Stimulated activated CD8-positive, alpha-beta memory T cell treated with anti-CD3 and anti-CD28 coated beads, Interleukin-4, amount 100 ng/mL, for 24 hours (primary cell): ENCODE measurements around the gene DNAJC27.
"Not testable (repeated sequence)": the region's sequence is repeated elsewhere in the genome, so short reads cannot be mapped to it uniquely, and the experiment has no call there.

Source experiments
- DNase-seq: peaks from one replicate; pipeline ENCODE4 v3.0.0-alpha.2; 2020; ENCODE audit warnings: low read depth

The DNAJC27 gene

GRCh38 chr2:24971536-24972314 is at the start of gene DNAJC27:
Gene DNAJC27, minus strand, starts transcription at chr2:24971955. Its CDS starts 51 bp downstream, at chr2:24971904.
- DNase-seq: peak; percentile 96

- no peak for DNase-seq
Observed at GRCh38 chr2:25018681-25019080, 46.9 kb upstream of the DNAJC27 start.

GRCh38 chr2:25014631-25015030 is 42.9 kb upstream of the DNAJC27 start:
- no peak for DNase-seq

GRCh38 chr2:25011342-25011741 is 39.6 kb upstream of the DNAJC27 start:
- DNase-seq: not testable (repeated sequence)

GRCh38 chr2:25009954-25010353 is 38.2 kb upstream of the DNAJC27 start:
- DNase-seq: no peak

- no peak for DNase-seq
Observed at GRCh38 chr2:25002066-25002465, 30.3 kb upstream of the DNAJC27 start.

- DNase-seq: no peak
Observed at GRCh38 chr2:25001325-25001637, 29.5 kb upstream of the DNAJC27 start.

GRCh38 chr2:25000503-25001324 is 29.0 kb upstream of the DNAJC27 start:
- no peak for DNase-seq

- DNase-seq: no peak
Observed at GRCh38 chr2:25000036-25000435, 28.3 kb upstream of the DNAJC27 start.

- DNase-seq: not testable (repeated sequence)
Observed at GRCh38 chr2:24999097-24999496, 27.3 kb upstream of the DNAJC27 start.

- DNase-seq: no peak
Observed at GRCh38 chr2:24994146-24994724, 22.5 kb upstream of the DNAJC27 start.

- no peak for DNase-seq
Observed at GRCh38 chr2:24993406-24994145, 21.8 kb upstream of the DNAJC27 start.

GRCh38 chr2:24986372-24986771 is 14.6 kb upstream of the DNAJC27 start:
- DNase-seq: no peak

GRCh38 chr2:24985511-24985910 is 13.8 kb upstream of the DNAJC27 start:
- no peak for DNase-seq

GRCh38 chr2:24984912-24985311 is 13.2 kb upstream of the DNAJC27 start:
- DNase-seq: no peak

GRCh38 chr2:24981411-24982136 is 9.8 kb upstream of the DNAJC27 start:
- no peak for DNase-seq

- no peak for DNase-seq
Observed at GRCh38 chr2:24978661-24979060, 6.9 kb upstream of the DNAJC27 start.

- DNase-seq: no peak
Observed at GRCh38 chr2:24977631-24978030, 5.9 kb upstream of the DNAJC27 start.

GRCh38 chr2:24973812-24974211 is 2.1 kb upstream of the DNAJC27 start:
- no peak for DNase-seq

- DNase-seq: no peak
Observed at GRCh38 chr2:24972315-24972961, 683 bp upstream of the DNAJC27 start.

- peak; percentile 18 for DNase-seq
Observed at GRCh38 chr2:24971286-24971535, 544 bp downstream of the DNAJC27 start.
